DMS 273 (cell line): ENCODE results near the gene PLCG1.
"Not testable (repeated sequence)": the region's sequence is repeated elsewhere in the genome, so short reads cannot be mapped to it uniquely, and the experiment has no call there.

ENCODE experiments used
- DNase-seq: peaks from one replicate; lab custom pipeline; 2025; ENCODE audit not compliant: unreplicated experiment; lab: John Stamatoyannopoulos, UW

PLCG1 gene

GRCh38 chr20:41124451-41125094 lies 12.8 kb upstream of the PLCG1 start:
- no peak for DNase-seq

DNA sequence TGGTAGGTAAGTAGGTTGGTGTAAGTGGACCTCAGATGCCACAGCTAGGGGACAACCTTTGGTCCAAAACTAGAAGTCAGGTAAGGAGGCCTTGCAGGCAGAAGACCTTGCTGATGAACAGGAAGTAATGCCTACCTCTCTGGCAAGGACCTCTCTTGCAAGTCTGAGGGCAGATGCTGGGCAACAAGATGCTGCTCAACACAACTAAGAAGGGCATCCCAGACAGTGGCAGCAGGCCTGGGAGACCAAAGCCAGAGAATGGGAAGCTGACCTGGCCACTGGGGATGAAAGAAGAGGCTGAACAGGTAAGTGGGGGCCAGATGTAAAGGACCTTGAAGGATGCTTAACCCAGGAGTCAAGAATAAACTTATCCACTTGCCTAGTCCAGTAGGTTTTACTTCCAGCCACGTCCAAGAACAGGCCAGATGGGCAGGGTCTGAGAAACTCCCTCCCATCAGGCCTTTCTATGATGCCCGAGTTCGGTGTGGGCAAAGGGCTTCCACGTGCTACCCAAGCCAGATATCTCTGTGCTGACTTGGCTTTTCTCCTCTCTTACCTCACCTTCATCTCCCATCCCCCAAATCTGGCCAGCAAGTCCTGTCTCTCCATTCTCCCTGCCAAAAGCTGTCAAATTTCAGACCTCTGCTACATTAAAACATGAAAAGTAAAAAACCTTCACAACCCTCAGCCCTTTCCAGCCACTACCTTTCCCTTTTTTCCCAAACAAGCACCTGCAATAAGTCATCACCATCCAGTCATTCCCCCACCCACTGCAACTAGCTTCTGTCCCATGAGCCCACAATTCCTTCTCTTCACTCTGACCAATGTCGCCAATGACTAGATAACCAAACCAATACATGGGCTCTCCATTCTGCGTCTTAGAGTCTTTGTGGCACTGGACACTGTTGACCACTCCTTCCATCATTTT lies 11.5 kb upstream of the PLCG1 start:
- no peak for DNase-seq

GRCh38 chr20:41126719-41127118 lies 10.6 kb upstream of the PLCG1 start:
- no peak for DNase-seq

DNA sequence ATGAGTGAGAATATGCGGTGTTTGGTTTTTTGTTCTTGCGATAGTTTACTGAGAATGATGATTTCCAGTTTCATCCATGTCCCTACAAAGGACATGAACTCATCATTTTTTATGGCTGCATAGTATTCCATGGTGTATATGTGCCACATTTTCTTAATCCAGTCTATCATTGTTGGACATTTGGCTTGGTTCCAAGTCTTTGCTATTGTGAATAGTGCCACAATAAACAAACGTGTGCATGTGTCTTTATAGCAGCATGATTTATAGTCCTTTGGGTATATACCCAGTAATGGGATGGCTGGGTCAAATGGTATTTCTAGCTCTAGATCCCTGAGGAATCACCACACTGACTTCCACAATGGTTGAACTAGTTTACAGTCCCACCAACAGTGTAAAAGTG lies 9.0 kb upstream of the PLCG1 start:
- not testable (repeated sequence) for DNase-seq

DNA sequence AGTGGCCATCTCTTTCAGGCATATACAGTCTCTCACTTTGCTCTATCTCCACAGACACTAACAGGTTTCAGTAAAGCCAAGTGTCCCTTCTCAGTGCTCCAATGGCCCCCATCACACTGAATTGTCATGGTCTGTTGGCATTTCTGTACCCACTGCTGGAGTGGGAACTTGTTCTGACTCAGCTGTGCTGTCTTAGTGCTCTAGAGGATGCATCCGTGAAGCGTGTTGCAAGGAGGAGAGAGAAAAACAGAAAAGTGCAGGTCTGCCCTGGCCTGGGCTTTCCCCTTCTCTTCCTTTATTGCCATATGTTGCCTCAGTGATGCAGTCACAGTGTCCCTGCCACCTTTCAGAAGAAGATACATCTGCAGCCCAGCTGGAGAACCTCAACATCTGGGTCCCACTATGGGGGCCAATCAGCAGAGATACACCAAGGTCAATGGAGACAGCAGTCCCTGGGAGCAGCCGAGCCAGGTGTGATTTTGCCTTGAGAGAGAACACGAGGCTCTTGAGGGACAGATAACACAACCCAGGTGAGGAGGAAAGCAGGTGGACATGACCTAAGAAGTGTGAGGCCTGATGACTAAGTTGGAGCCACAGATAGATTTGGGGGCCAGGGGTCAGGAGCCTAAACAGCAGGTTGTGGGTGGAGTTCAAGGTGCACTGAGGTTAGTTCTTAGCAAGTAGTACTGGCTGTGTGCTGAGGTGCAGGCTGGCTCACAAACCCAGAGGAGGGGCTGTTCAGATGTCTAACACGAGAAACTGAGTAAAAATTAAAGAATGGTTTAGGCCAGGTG lies 5.6 kb upstream of the PLCG1 start:
- no peak for DNase-seq

- DNase-seq: not testable (repeated sequence)
Measured at GRCh38 chr20:41132388-41132775, 5.0 kb upstream of the PLCG1 start.

- peak; percentile 30 for DNase-seq
Measured at GRCh38 chr20:41133709-41134361, 3.5 kb upstream of the PLCG1 start.

DNA sequence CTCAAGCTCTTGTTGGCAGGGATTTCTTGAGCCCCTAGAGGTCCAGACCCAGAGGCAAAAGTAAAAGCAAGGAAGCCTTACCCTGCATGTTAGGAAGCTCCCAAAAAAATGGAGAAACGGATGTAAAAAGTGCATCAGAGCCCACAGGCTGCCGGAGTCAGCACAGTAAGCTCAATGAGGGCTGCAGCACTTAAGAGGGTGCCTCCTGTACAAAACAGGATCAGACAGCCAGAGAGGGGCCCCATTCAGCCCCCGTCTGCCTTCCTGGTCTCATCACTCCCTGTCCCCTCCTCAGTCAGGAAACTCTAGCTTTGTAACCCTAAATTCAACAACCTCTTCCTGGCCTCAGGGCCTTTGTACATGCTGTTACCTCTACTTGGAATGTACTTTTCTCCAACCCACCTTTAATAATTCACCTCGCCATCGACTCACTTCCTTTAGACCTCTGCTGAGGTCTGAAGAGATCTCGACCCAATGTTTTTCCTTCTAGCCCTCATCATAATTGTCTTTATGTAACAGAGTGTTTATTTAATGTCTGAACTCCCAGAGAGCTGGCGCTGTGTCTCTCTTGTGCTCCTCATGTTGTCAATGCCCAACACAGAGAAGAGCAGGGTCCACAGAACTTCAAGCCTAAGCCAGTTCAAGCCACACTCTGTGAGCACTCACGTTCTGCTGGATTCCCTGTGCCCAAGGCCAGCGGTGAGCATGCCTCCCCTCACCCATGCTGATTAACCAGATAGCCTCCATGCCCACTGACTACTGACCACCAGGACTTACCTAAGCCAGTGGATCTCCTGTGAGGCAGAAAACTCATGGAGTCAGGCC lies 2.8 kb upstream of the PLCG1 start:
- DNase-seq: no peak

DNA sequence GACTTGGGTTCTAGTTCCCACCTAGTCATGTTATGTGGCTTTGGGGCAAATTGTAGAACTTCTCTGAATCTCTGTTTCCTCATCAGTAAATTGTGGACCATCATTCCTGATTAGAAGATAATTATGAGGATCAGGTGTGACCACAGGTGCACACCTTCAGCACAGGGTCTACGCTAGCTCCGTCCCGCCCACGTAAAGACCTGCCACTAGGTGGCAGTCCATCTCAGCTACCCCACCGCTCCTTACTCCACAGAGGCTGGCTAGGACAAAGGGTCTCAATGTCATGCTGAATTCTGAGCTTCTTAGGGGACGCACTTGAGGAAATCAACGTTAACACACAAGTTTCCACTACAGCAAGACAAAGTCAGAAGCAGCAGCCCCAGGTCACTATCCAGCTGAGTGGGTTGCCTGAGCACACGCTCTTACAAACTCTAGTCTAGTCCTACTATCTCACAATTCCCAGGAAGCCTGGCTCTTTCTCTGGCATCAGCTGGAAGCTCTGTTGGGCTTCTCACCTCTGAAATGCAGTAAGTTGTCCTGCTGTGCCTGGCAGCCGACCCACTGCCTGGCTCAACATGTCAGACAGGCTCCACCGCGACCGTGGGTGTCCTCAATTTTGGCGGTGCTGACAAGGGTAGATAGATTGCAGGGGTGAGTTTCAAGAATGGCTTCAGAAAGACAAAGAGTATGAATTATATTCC lies 2.0 kb upstream of the PLCG1 start:
- DNase-seq: peak; percentile 63

GRCh38 chr20:41135888-41136679 lies 1.3 kb upstream of the PLCG1 start:
- DNase-seq: no peak

- DNase-seq: peak; percentile 92
Measured at GRCh38 chr20:41137614-41138474, 501 bp downstream of the PLCG1 start.

DNA sequence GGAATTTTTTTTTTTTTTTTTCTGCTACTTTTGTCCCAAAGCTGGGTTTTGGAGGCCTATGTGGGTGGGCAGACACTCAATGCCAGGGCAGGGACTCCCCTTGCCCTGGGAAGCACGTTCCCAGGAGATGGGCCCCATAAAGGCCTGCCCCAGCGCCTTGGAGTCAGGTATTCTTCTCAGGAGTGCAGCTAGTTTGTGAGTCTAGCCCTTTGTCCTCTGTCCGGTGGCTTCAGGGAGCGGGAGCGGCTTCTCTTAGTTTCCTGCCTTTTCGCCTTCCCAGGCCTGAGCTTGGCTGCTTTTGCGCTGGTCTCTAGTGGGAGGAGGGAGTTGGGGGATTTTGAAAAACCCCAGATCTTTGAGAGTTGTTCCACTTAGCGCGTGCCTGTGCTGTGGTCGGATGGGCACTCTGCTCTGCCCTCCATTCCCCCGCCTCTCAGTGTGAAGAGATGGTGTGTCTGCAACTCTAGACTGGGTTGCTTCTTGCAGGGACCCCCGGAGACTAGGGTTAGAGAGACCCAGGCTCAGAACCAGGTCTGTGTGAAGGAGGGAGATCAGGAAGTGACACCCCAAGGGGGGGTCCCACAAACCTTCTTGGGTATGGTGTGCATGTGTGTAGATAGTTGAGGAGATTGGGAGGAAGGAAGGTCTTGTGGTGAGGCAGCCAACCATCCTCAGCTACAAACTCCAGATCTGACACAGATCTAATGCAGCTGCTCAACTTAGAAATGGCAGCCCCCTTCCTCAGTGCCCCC lies 1.3 kb downstream of the PLCG1 start:
- DNase-seq: no peak

DNA sequence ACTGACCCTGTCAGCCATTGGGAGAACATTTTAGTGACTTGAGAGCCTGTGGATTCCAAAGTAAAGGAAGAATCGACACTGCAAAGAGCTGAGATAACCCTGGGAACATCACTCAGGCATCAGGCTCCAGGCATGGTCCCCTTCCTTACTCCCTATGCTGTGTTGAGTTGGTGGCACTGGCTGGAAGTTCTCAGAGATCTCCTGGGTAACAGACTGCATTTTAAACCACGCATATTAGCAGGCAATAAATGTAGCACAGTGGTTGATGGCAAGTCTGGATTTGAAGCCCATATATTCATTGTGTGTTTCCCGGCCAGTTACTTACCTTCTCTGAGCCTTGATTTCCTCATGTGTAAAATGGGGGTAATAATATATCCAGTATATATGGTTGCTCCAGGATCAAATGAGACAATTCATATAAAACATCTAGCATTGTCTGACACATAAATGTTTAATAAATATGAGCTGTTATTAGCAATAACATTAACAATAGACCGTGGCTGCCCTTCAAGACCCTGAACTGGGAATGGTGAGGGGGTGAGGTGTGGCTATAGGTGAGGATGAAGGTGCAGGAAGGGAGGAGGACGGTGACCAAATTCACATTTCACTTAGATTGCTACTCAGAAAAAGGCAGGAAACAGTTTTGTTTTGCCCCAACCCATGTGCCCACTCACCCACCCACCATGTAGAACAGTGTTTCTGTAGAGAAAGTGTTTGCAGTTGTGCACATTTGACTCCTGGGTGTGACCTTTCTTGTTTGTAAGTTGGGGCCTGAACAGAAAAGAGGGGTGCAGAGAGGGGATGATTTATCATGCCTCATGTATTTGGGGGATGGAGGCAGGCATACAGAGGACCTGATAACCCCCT lies 2.1 kb downstream of the PLCG1 start:
- no peak for DNase-seq

GRCh38 chr20:41140226-41141133 lies 3.1 kb downstream of the PLCG1 start:
- DNase-seq: no peak

GRCh38 chr20:41141153-41141815 lies 3.9 kb downstream of the PLCG1 start:
- DNase-seq: no peak
